ENCODE results near the gene SCFD2. TPM values are rescaled to one million over a fixed set of nuclear protein-coding genes. Genes with fewer than 3 reads are reported as not detected.
A peak's percentile ranks its signal among the peaks of the same experiment; 100 is the strongest.
"Not testable (repeated sequence)": the region's sequence is repeated elsewhere in the genome, so short reads cannot be mapped to it uniquely, and the experiment has no call there.

Gene SCFD2
- total and polyA plus RNA-seq, 8 donors: 4.0 to 13.5 (median 8.9) TPM

DNA sequence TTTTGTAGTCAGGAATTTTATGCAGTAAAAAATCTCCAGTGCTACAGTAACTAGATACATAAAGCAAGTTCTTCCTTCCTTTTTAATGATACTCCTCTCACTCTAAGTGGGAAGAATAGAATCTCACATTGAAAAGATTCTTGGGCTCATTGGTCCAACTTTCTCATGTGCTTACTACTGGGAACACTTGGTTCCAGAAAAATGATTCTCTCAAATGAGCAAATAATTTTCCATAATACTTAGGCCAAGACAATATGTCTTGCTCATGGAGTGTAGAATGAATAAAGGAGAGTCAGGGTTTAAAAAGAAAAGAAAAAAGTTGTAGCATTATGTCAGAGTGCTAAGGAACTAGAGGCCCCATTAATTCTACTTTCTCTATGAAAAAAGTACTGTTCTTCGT lies 306.0 kb downstream of the SCFD2 start:
- WGBS, 2 donors: 95 to 100% methylated on average over 1 of the region's 1 CpG
- Histone ChIP-seq H3K27ac (no peak overlapping the region), H3K27me3 (no peaks in the 10 kb centered on the region), H3K36me3 (no peaks in the 10 kb centered on the region), H3K4me3 (no peak overlapping the region), H3K9me3 (no peaks in the 10 kb centered on the region), H3K4me1 (peaks cover 0 to 11% (median 9%) of the 10 kb centered on the region in 3 donors)
- no peak for TF ChIP-seq CTCF (IDR thresholded peaks at IDR 0.05)
- FAIRE-seq (no peak), DNase-seq (no peak), ATAC-seq (no peak)
- intact Hi-C loops (cut with DNase I): no loop called here

DNA sequence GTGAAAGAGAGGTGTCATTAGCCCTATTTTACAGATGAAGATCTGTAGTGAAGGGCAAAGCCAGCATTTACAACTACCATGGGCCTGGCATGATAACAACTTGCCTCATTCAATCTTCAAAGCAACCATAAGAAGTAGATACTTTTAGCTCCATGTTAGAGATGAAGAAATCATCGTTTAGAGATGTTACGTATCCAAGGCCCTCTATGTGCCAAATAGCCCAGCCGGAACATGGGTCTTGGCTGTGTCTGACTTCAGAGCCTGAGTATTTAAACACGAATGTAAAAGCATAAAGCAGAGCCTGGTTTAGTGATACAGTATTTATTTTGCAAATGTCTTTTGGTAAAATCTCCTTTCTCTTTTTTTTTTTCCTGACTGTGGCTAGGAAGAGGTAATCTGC lies 306.6 kb downstream of the SCFD2 start:
- Histone ChIP-seq H3K36me3 (no peaks in the 10 kb centered on the region), H3K27ac (no peak overlapping the region), H3K4me3 (no peak overlapping the region), H3K9me3 (no peaks in the 10 kb centered on the region), H3K4me1 (peaks cover 0 to 11% (median 9%) of the 10 kb centered on the region in 3 donors), H3K27me3 (no peaks in the 10 kb centered on the region)
- TF ChIP-seq CTCF (IDR thresholded peaks at IDR 0.05): no peak
- FAIRE-seq (no peak), DNase-seq (no peak), ATAC-seq (no peak)
- intact Hi-C loops (cut with DNase I): no loop called here
- WGBS, 2 donors: 86 to 89% methylated on average over 4 of the region's 4 CpGs

DNA sequence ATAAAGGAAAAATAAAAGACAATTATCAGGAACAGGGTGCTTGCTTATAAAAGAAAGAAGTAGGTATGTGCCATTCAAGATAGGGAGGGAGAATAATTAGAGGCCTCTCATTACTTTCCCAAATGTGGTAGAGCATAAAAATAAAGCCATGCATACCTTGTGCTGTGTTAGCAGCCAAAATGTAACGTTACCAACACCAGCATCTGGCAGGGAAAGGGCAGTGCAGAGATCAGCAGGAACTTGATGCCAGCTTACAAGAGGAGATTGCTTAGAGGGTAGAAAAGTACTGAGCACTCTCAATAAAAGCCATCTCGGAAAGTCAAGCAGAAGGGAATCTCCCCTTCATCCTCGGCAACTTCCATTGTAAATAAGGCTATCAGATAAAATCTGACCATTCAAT lies 308.2 kb downstream of the SCFD2 start:
- WGBS, 2 donors: 72 to 73% methylated on average over 3 of the region's 3 CpGs
- Histone ChIP-seq H3K9me3 (no peaks in the 10 kb centered on the region), H3K27me3 (no peaks in the 10 kb centered on the region), H3K36me3 (no peaks in the 10 kb centered on the region), H3K4me1 (peaks cover 0 to 9% (median 5%) of the 10 kb centered on the region in 3 donors), H3K4me3 (no peak overlapping the region), H3K27ac (no peak overlapping the region)
- intact Hi-C loops (cut with DNase I): no loop called here
- no peak for TF ChIP-seq CTCF (IDR thresholded peaks at IDR 0.05)
- ATAC-seq (no peak), FAIRE-seq (no peak), DNase-seq (no peak)

GRCh38 chr4:53057108-53057507 lies 308.8 kb downstream of the SCFD2 start:
- FAIRE-seq; H3K36me3 ChIP-seq; H3K4me3 ChIP-seq; intact Hi-C loops (cut with DNase I); H3K4me1 ChIP-seq; DNase-seq; H3K27me3 ChIP-seq; ATAC-seq; H3K9me3 ChIP-seq: not testable (repeated sequence)
- peak overlapping the region in 1 of 4 donors; percentile 40 for H3K27ac ChIP-seq
- WGBS, 2 donors: 89 to 97% methylated on average over 2 of the region's 2 CpGs

DNA sequence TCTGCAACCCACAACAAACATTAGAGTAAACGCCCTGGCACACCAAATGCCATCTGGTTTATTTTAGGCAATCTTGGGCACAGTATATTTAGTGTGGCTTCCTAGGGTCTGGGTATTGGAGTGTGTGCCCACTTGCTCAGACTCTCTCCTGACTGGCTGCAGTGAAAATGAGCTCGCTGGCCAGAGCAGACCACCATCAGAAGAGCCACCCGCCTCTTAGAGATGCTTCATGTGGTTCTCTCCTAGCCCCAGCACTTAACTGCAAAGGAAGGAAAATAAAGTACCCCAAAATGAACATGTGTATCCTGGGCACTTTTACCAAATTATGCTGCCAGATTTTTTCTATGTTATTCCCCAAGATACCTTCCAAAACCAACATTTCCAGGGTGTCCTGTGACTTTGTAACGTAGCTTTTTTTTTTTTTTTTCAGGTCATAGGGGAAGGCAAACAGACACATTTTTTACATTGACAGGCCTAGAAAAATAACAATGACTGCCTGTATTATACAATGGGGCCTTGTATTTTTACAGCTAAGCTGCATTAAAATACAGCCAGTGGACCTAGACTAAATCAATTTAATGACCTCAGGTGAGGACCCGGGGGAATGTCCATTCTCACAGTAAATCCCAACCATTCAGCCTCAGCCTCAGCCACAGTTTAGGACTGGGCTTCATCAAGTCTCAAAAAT lies 310.0 kb downstream of the SCFD2 start:
- Histone ChIP-seq H3K4me3 (no peak overlapping the region), H3K9me3 (no peaks in the 10 kb centered on the region), H3K36me3 (no peaks in the 10 kb centered on the region), H3K27ac (peak overlapping the region in 2 of 4 donors; percentile 8 to 40), H3K27me3 (no peaks in the 10 kb centered on the region), H3K4me1 (peaks cover 0 to 9% (median 5%) of the 10 kb centered on the region in 3 donors)
- intact Hi-C loops (cut with DNase I): no loop called here
- WGBS, 2 donors: 71 to 74% methylated on average over 5 of the region's 5 CpGs
- no peak for TF ChIP-seq CTCF (IDR thresholded peaks at IDR 0.05)
- FAIRE-seq (no peak), DNase-seq (no peak), ATAC-seq (peak in 2 of 4 donors; percentile 61 to 66)
